Measurements from ENCODE around the gene SIRT4. TPM values are rescaled to one million over a fixed set of nuclear protein-coding genes. Genes with fewer than 3 reads are reported as not detected.

Gene SIRT4
- total and polyA plus RNA-seq, 2 of the 4 experiments (the other 2 are of a cell fraction): 0.87 to 2.0 TPM

DNA sequence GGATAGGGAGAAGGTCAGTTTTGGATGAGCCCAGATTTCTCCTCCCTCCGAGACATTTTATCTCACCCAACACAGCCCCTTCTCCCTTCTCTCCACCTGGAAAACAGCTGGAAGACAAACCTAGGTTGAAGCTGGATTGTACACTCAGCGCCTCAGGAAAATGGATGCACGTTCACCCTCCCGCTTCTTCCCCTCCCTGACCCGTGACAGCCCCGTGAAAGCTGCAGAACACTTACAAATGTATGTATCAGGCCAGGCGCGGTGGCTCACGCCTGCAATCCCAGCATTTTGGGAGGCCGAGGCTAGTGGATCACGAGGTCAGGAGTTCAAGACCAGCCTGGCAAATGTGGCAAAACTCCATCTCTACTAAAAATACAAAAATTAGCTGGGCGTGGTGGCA, 14.6 kb upstream of the SIRT4 start:
- no peak overlapping the region for H2AFZ ChIP-seq (replicated peaks; ENCODE audit: low read length, poor library complexity)
- peaks cover 16% of the 10 kb centered on the region for H4K20me1 ChIP-seq (ENCODE audit: insufficient read depth, low read length)
- H3K27me3 ChIP-seq (ENCODE audit: control insufficient read depth, insufficient read depth, low read length): no peaks in the 10 kb centered on the region
- H4K8ac ChIP-seq (ENCODE audit: low read depth in 2 of 2, low read length in 2 of 2): no peak overlapping the region
- H3K9ac ChIP-seq (ENCODE audit: low read depth, low read length): no peak overlapping the region
- dilution Hi-C loops (cut with HindIII; ENCODE audit: low sequenced_read_pairs, unreplicated experiment) (no loop called here), intact Hi-C loops (cut with micrococcal nuclease) (no loop called here), in situ Hi-C loops (cut with MboI; ENCODE audit: low sequenced_read_pairs) (no loop called here)
- H2AK9ac ChIP-seq (replicated peaks; ENCODE audit: low read depth, low read length, poor library complexity): no peak overlapping the region
- DNase-seq (no peak), ATAC-seq (ENCODE audit: low read depth) (no peak)
- H3K4me3 ChIP-seq (ENCODE audit: insufficient read depth, low read depth, low read length): no peak overlapping the region
- H3K23ac ChIP-seq (ENCODE audit: low read depth, low read length): no peak overlapping the region
- BruUV-seq (replicated peaks): no TSS peak
- POLR2A ChIA-PET (ENCODE audit: unreplicated experiment): interaction anchor here (1.9 kb wide), 1 partner anchor 86 kb away, joined by 6 read pairs; the partner anchor contains the start of gene RPLP0
- H3K4me1 ChIP-seq (ENCODE audit: control insufficient read depth, insufficient read depth, low read length): peaks cover 9% of the 10 kb centered on the region; the same call in 1 of the 2 replicates
- no peak overlapping the region for H3K56ac ChIP-seq (ENCODE audit: extremely low read depth, insufficient read depth, low read length)
- H2AK5ac ChIP-seq (ENCODE audit: low read depth, low read length): no peak overlapping the region
- H3K18ac ChIP-seq (ENCODE audit: low read depth, low read length): no peak overlapping the region
- no peak overlapping the region for H2BK5ac ChIP-seq (ENCODE audit: low read depth, low read length, poor library complexity, severe bottlenecking)
- peaks cover 6% of the 10 kb centered on the region; the same call in 1 of the 2 replicates for H3K9me1 ChIP-seq (ENCODE audit: insufficient read depth, low read length)
- 100% methylated on average over 1 of the region's 12 CpGs; no CpG with 5 or more reads in 1 of the 2 experiments for WGBS, 2 experiments (ENCODE audit: extremely low coverage in 2 of 2, insufficient read length in 1 of 2)
- H2BK20ac ChIP-seq (ENCODE audit: low read depth, low read length): no peak overlapping the region
- H3K4me2 ChIP-seq (ENCODE audit: low read depth, low read length): no peak overlapping the region
- CTCF ChIA-PET: interaction anchor here (1.3 kb wide), 1 partner anchor 59 kb away, joined by 8 read pairs; no protein-coding TSS in a partner anchor
- H3K9me3 ChIP-seq (ENCODE audit: control insufficient read depth, insufficient read depth, low read length): no peaks in the 10 kb centered on the region
- no peak overlapping the region for H2BK120ac ChIP-seq (ENCODE audit: low read depth, low read length)
- TF ChIP-seq CEBPB (IDR thresholded peaks at IDR 0.05; ENCODE audit: low read depth, low read length): no peak
- no peak for TF ChIP-seq MXI1 (IDR thresholded peaks at IDR 0.05; ENCODE audit: borderline replicate concordance, low read depth, low read length)
- no peak for TF ChIP-seq MAFK (IDR thresholded peaks at IDR 0.05; ENCODE audit: low read depth, low read length)
- TF ChIP-seq SMC3 (IDR thresholded peaks at IDR 0.05; ENCODE audit: low read depth, low read length): no peak
- TF ChIP-seq RCOR1 (IDR thresholded peaks at IDR 0.05; ENCODE audit: insufficient replicate concordance, low read length): no peak
- TF ChIP-seq NFE2L2 (IDR thresholded peaks at IDR 0.05; ENCODE audit: low read depth, low read length): no peak
- TF ChIP-seq, protein P1, sequence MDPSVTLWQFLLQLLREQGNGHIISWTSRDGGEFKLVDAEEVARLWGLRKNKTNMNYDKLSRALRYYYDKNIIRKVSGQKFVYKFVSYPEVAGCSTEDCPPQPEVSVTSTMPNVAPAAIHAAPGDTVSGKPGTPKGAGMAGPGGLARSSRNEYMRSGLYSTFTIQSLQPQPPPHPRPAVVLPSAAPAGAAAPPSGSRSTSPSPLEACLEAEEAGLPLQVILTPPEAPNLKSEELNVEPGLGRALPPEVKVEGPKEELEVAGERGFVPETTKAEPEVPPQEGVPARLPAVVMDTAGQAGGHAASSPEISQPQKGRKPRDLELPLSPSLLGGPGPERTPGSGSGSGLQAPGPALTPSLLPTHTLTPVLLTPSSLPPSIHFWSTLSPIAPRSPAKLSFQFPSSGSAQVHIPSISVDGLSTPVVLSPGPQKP (IDR thresholded peaks at IDR 0.05; ENCODE audit: borderline replicate concordance, low read depth, low read length): no peak
- TF ChIP-seq CTCF (conservative IDR thresholded peaks at IDR 0.05; ENCODE audit: low read depth, low read length): no peak
- TF ChIP-seq MAZ (IDR thresholded peaks at IDR 0.05; ENCODE audit: borderline replicate concordance, low read depth, low read length): no peak
- TF ChIP-seq CHD1 (IDR thresholded peaks at IDR 0.05; ENCODE audit: low read depth, low read length): no peak
- TF ChIP-seq BHLHE40 (IDR thresholded peaks at IDR 0.05; ENCODE audit: low read depth, low read length): no peak
- TF ChIP-seq USF2 (IDR thresholded peaks at IDR 0.05; ENCODE audit: low read depth, low read length): no peak
- TF ChIP-seq FOS (IDR thresholded peaks at IDR 0.05; ENCODE audit: low read depth, low read length): no peak
- no peak for TF ChIP-seq POLR2A (IDR thresholded peaks at IDR 0.05; ENCODE audit: low read depth, low read length)
- no peak overlapping the region for H3K27ac ChIP-seq (ENCODE audit: insufficient read depth, low read length)
- H3K36me3 ChIP-seq (ENCODE audit: control insufficient read depth, insufficient read depth, low read length): no peaks in the 10 kb centered on the region
- no peak overlapping the region for H4K91ac ChIP-seq (ENCODE audit: insufficient read depth, low read depth, low read length)
- no peaks in the 10 kb centered on the region for H3K79me1 ChIP-seq (ENCODE audit: low read depth in 1 of 2, low read length in 2 of 2)
- H3K4ac ChIP-seq (ENCODE audit: low read depth, low read length): no peak overlapping the region
- H4K5ac ChIP-seq (ENCODE audit: low read depth, low read length): no peak overlapping the region
- no peak overlapping the region for H3K14ac ChIP-seq (replicated peaks; ENCODE audit: low read depth, low read length)
- H2BK15ac ChIP-seq (ENCODE audit: low read depth, low read length): no peak overlapping the region
